ENCODE measurements around the gene COL6A2. TPM values are rescaled to one million over a fixed set of nuclear protein-coding genes. Genes with fewer than 3 reads are reported as not detected.

The COL6A2 gene
- total RNA-seq, 1 donor from 2014 or later: 157 TPM

DNA sequence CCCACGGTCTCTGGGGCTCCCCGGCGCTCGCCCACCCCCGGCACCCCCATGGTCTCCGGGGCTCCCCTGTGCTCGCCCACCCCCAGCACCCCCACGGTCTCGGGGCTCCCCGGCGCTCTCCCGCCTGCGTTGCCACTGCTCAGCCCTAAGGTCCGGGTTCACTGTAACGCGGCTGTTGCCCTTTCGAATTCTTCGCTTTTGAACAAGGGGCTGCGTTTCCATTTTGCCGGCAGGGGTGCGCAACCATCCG lies 62.7 kb downstream of the COL6A2 start:
- no peak for DNase-seq
- intact Hi-C loops (cut with micrococcal nuclease): no loop called here
- Histone ChIP-seq H3K4me1 (no peaks in the 10 kb centered on the region), H3K4me3 (no peak overlapping the region), H3K27me3 (ENCODE audit: low read depth) (no peaks in the 10 kb centered on the region), H3K9me3 (replicated peaks) (no peaks in the 10 kb centered on the region), H3K36me3 (peaks cover 15% of the 10 kb centered on the region), H3K27ac (replicated peaks) (no peak overlapping the region)
- TF ChIP-seq, protein P1, sequence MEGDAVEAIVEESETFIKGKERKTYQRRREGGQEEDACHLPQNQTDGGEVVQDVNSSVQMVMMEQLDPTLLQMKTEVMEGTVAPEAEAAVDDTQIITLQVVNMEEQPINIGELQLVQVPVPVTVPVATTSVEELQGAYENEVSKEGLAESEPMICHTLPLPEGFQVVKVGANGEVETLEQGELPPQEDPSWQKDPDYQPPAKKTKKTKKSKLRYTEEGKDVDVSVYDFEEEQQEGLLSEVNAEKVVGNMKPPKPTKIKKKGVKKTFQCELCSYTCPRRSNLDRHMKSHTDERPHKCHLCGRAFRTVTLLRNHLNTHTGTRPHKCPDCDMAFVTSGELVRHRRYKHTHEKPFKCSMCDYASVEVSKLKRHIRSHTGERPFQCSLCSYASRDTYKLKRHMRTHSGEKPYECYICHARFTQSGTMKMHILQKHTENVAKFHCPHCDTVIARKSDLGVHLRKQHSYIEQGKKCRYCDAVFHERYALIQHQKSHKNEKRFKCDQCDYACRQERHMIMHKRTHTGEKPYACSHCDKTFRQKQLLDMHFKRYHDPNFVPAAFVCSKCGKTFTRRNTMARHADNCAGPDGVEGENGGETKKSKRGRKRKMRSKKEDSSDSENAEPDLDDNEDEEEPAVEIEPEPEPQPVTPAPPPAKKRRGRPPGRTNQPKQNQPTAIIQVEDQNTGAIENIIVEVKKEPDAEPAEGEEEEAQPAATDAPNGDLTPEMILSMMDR (IDR thresholded peaks at IDR 0.05; ENCODE audit: borderline replicate concordance): no peak

DNA sequence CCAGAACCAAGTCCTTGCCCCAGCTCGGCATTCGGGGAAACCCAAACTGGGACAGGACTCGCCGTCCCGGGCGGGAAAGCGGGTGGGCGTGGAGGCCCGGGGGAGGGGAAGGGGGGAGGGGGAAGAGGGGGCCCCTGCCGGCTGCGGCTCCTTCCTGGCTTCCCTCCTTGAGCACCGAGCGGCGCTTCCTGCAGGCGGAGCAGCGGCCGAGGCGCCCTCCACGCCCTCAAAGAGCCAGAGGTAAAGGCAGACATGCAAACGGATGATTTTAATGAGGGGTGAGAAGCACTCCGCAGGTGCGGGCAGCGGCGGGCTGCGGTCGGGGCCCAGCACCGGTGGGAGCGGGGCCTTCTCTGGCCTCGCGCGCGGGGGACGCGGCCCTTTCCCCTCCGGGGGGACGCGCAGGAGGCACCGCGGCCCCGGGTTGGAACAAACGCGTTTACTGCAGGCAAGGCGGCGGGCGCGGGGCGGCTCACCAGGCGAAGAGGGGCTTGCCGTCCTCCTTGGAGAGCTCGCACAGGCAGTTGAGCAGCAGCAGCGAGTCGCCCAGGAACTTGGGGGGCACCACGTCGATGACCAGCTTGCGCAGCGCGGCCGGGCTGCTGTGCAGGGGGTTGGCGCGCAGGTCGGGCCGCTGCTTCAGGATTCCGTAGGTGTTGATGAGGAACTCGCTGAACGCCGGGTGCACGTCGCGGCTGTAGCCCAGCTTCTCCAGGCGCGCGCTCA lies 63.2 kb downstream of the COL6A2 start:
- H3K4me3 ChIP-seq: no peak overlapping the region
- TF ChIP-seq, protein P1 (IDR thresholded peaks at IDR 0.05; ENCODE audit: borderline replicate concordance): no peak
- peaks cover 15% of the 10 kb centered on the region for H3K36me3 ChIP-seq
- H3K9me3 ChIP-seq (replicated peaks): no peaks in the 10 kb centered on the region
- H3K27ac ChIP-seq (replicated peaks): no peak overlapping the region
- H3K4me1 ChIP-seq: no peaks in the 10 kb centered on the region
- no peak for DNase-seq
- H3K27me3 ChIP-seq (ENCODE audit: low read depth): no peaks in the 10 kb centered on the region
- intact Hi-C loops (cut with micrococcal nuclease): no loop called here

DNA sequence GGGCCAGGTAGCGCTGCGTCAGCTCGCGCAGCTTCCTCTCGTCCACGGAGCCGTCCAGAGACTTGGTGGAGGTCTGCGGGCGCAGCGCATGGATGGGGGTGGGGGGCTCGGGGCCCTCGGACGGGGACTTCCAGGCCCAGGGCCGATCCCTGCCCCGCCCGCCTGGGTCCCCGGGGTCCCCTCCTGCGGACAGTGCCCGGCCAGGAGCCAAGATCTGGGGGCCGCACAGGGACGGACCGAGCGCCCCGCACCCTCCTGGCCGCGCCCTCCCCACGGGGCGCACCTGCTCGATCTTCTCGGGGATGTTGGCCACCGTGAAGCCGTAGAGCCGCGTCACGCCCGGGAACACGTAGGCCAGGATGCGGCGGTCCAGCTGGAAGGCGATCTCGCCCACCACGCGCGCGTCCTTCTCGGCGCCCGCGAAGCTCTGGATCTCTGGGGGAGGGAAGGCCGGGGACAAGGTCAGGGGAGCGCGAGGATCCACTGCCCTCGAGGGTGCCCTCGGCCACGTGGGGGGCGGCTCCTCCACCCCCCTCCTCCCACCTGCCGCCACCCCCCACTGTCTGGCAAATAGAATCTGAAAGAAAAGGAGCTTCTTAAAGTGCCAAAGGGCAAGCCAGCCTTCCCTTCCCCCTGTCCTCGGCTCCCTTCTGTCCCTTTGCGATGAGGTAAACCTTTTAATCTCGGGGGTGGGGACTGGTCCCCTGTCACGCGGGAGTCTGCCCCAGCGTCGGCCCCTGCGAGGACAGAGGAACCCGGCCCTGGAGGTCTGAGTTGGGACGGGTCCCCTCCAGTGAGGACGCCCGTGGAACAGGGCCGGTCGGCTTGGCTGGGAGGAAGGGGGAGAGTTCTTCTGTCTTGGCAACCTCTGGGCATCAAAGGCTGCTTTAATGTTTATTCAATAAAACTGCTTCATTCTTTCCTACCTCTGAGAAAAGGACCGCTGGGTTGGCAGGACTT lies 64.0 kb downstream of the COL6A2 start:
- H3K27me3 ChIP-seq (ENCODE audit: low read depth): no peaks in the 10 kb centered on the region
- intact Hi-C loops (cut with micrococcal nuclease): no loop called here
- H3K27ac ChIP-seq (replicated peaks): no peak overlapping the region
- no peak overlapping the region for H3K4me3 ChIP-seq
- H3K4me1 ChIP-seq: no peaks in the 10 kb centered on the region
- no peak for DNase-seq
- TF ChIP-seq, protein P1 (IDR thresholded peaks at IDR 0.05; ENCODE audit: borderline replicate concordance): no peak
- peaks cover 15% of the 10 kb centered on the region for H3K36me3 ChIP-seq
- no peaks in the 10 kb centered on the region for H3K9me3 ChIP-seq (replicated peaks)

DNA sequence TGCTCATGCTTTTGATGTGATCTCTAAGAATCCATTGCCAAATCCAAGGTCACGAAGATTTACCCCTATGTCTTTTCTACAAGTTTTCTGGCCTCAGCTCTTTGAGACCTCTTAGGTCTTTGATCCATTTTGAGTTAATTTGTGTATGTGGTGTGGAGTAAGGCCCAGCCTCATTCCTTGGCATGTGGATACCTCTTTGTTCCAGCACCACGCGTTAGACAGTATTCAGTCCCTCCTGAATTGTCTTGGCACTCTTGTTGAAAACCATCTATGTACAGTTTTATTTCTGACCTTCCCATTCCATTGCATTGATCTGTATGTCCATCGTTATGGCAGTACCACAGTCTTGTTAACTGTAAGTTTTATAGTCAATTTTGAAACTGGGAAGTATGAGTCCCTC lies 65.5 kb downstream of the COL6A2 start:
- H3K4me1 ChIP-seq: no peaks in the 10 kb centered on the region
- H3K9me3 ChIP-seq (replicated peaks): no peaks in the 10 kb centered on the region
- H3K27ac ChIP-seq (replicated peaks): no peak overlapping the region
- TF ChIP-seq, protein P1 (IDR thresholded peaks at IDR 0.05; ENCODE audit: borderline replicate concordance): no peak
- H3K4me3 ChIP-seq: no peak overlapping the region
- intact Hi-C loops (cut with micrococcal nuclease): no loop called here
- H3K27me3 ChIP-seq (ENCODE audit: low read depth): no peaks in the 10 kb centered on the region
- DNase-seq: no peak
- H3K36me3 ChIP-seq: peaks cover 15% of the 10 kb centered on the region

DNA sequence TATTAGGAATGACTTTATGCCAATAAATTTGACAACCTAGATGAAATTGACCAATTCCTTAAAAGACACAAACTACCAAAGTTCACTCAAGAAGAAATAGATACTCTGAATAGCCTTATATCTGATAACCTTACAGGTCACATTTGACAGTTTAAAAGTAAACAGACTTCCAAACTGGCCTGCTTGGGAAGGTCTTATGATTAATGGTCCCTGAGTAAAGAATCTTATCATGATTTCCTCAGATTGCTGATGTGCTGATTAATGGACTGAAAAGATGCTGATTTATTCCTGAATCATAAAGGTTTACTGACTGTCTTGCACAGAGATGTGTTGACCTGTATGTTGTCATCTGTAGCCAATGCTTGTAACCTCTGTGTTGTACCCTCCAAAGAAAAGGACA lies 67.2 kb downstream of the COL6A2 start:
- Histone ChIP-seq H3K36me3 (peaks cover 15% of the 10 kb centered on the region), H3K4me3 (no peak overlapping the region), H3K27me3 (ENCODE audit: low read depth) (no peaks in the 10 kb centered on the region), H3K4me1 (no peaks in the 10 kb centered on the region), H3K9me3 (replicated peaks) (no peaks in the 10 kb centered on the region), H3K27ac (replicated peaks) (no peak overlapping the region)
- no peak for DNase-seq
- TF ChIP-seq, protein P1 (IDR thresholded peaks at IDR 0.05; ENCODE audit: borderline replicate concordance): no peak
- intact Hi-C loops (cut with micrococcal nuclease): no loop called here
